A549 (cell line): ENCODE data around the gene ZNF581. TPM values are rescaled to one million over a fixed set of nuclear protein-coding genes. Genes with fewer than 3 reads are reported as not detected.

Experiments
- ATAC-seq, 2 experiments: fragments of 200-7000 bp in 1 of 2; fragments of >200 bp in 1 of 2; cut with Nextera tagmentation in 1 of 2; cut with Tn5 transposase in 1 of 2; 3 replicates each; pipeline versions ENCODE4 v1.8.0 to v1.9.1; 2018 to 2020; ENCODE audit warnings: mild to moderate bottlenecking in 1 of 2, moderate library complexity in 1 of 2
- CTCF ChIA-PET: fragments of 300-600 bp; sonication (Branson Sonifier 250); formaldehyde crosslinking; extraction: SDS; loops from one replicate; lab custom pipeline; 2021; ENCODE audit warnings: antibody characterized with exemption, inconsistent platforms; lab: Yijun Ruan, JAX
- POLR2A ChIA-PET: fragments of 350-600 bp; formaldehyde crosslinking; extraction: SDS; loops from one replicate; lab custom pipeline; 2021; ENCODE audit warnings: antibody characterized with exemption, inconsistent platforms; lab: Yijun Ruan, JAX
- DNase-seq, 2 experiments: peaks; one replicate each; pipeline versions ENCODE4 v3.0.0 to v3.0.0-alpha.2; 2011 to 2016; ENCODE audit warnings: low read depth in 1 of 2, low spot score in 1 of 2
- FAIRE-seq: peaks from 2 replicates; lab custom pipeline; 2011; peaks lifted over from hg19 to GRCh38; lab: Jason Lieb, UNC
- H3K27ac ChIP-seq, 2 experiments: fragments of >200 bp; sonication (Bioruptor Twin); formaldehyde crosslinking; 3 replicates each; pipeline ENCODE4 v1.5.1; 2016 to 2017
- H3K4me1 ChIP-seq: fragments of >200 bp; sonication (Bioruptor Twin); formaldehyde crosslinking; 3 replicates; pipeline ENCODE4 v1.6.1; 2016
- H3K4me2 ChIP-seq: fragments of >200 bp; sonication (Bioruptor Twin); formaldehyde crosslinking; 3 replicates; pipeline ENCODE4 v1.6.1; 2016
- H3K4me3 ChIP-seq: fragments of >200 bp; sonication (Bioruptor Twin); formaldehyde crosslinking; 3 replicates; pipeline ENCODE4 v1.5.1; 2016
- H3K9me3 ChIP-seq: fragments of >200 bp; sonication (Bioruptor Twin); formaldehyde crosslinking; 3 replicates; pipeline ENCODE4 v1.6.1; 2016
- BHLHE40 ChIP-seq: IDR thresholded peaks from 2 replicates; pipeline ENCODE4 v1.6.1; 2012; ENCODE audit warnings: low read depth, low read length, inconsistent platforms
- EHF ChIP-seq: fragments of 250-450 bp; sonication (Bioruptor Pico); IDR thresholded peaks from 2 replicates; pipeline ENCODE4 v1.5.0; 2020; ENCODE audit warnings: mild to moderate bottlenecking
- FOSB ChIP-seq: fragments of 250-450 bp; sonication (Bioruptor Pico); IDR thresholded peaks from 2 replicates; pipeline ENCODE4 v1.5.0; 2020; ENCODE audit warnings: mild to moderate bottlenecking, moderate library complexity
- HOXB5 ChIP-seq: fragments of 250-450 bp; sonication (Bioruptor Pico); IDR thresholded peaks from 2 replicates; pipeline ENCODE4 v1.5.0; 2020; ENCODE audit warnings: mild to moderate bottlenecking, moderate library complexity
- JUN ChIP-seq, 2 experiments: fragments of >200 bp; sonication (Bioruptor Twin); formaldehyde crosslinking; IDR thresholded peaks; 2 replicates in 1 of 2; 3 replicates in 1 of 2; pipeline ENCODE4 v1.6.1; 2016 to 2017
- PHF8 ChIP-seq: fragments of 200-600 bp; sonication (generic); IDR thresholded peaks from 2 replicates; pipeline ENCODE4 v1.6.1; 2016; ENCODE audit warnings: low read depth, mild to moderate bottlenecking, antibody characterized with exemption, moderate library complexity, borderline replicate concordance
- POLR2AphosphoS2 ChIP-seq: conservative IDR thresholded peaks from 2 replicates; pipeline ENCODE4 v1.6.1; 2012; ENCODE audit warnings: low read length, improper control_type of control experiment, inconsistent platforms
- RAD21 ChIP-seq, 2 experiments: fragments of >200 bp in 1 of 2; sonication (Bioruptor Twin) in 1 of 2; formaldehyde crosslinking in 1 of 2; IDR thresholded peaks in 1 of 2; conservative IDR thresholded peaks in 1 of 2; 2 replicates in 1 of 2; 3 replicates in 1 of 2; pipeline ENCODE4 v1.6.1; 2012 to 2018; ENCODE audit warnings: inconsistent platforms in 1 of 2
- RNF2 ChIP-seq: fragments of 200-600 bp; sonication (generic); IDR thresholded peaks from 2 replicates; pipeline ENCODE4 v1.6.1; 2016; ENCODE audit warnings: low read depth, mild to moderate bottlenecking, antibody characterized with exemption, moderate library complexity, borderline replicate concordance
- TFCP2L1 ChIP-seq: fragments of 250-450 bp; sonication (Bioruptor Pico); IDR thresholded peaks from 2 replicates; pipeline ENCODE4 v1.5.0; 2021; ENCODE audit warnings: mild to moderate bottlenecking
- TP53 ChIP-seq: fragments of 250-450 bp; sonication (Bioruptor Pico); IDR thresholded peaks from 2 replicates; pipeline ENCODE4 v1.5.0; 2021; ENCODE audit warnings: mild to moderate bottlenecking, moderate library complexity
- WGBS: methylation state at CpG from one replicate; pipeline ENCODE4 v1.1.6; 2017; ENCODE audit errors: missing lambda C conversion rate; 5-methylcytosine and 5-hydroxymethylcytosine counted together
- polyA plus RNA-seq, 4 experiments: library from polyadenylated mRNA; depleted of rRNA in 3 of 4; stranded (reverse); fragments of >200 nt; fragmentation: RNase III in 1 of 4; extraction: RNeasy Plus Mini Kit Qiagen cat#74134 plus additional on column Dnase treatment in 1 of 4; gene quantifications; 2 replicates in 3 of 4; 3 replicates in 1 of 4; pipeline ENCODE4 v1.2.3, GENCODE V29; 2011 to 2017
- TF ChIP-seq, protein P1 (sequence below): fragments of >200 bp; sonication (Bioruptor Twin); formaldehyde crosslinking; IDR thresholded peaks from 2 replicates; pipeline ENCODE4 v1.6.1; 2016

The ZNF581 gene
- polyA plus RNA-seq, 2 of the 4 experiments (the other 2 are of a cell fraction) = 13.9 to 24.9 TPM

GRCh38 chr19:55667006-55667381, 23.5 kb downstream of the ZNF581 start:
- no peak for DNase-seq
- no peak for ATAC-seq
- no peak overlapping the region for H3K4me3 ChIP-seq
- 100% methylated on average over 4 of the region's 4 CpGs for WGBS
- H3K27ac ChIP-seq = no peak overlapping the region
- H3K9me3 ChIP-seq = no peaks in the 10 kb centered on the region
- ChIA-PET CTCF (interaction anchor here (0.7 to 10.0 kb wide), 3 partner anchors 10 to 34 kb away, joined by 3 to 97 read pairs (median 5); partner anchors contain the start of gene U2AF2), POLR2A (interaction anchor here (1.8 kb wide), 1 partner anchor 12 kb away, joined by 8 read pairs; the partner anchor contains the start of gene U2AF2)
- H3K4me1 ChIP-seq = peaks cover 27% of the 10 kb centered on the region
- no peak overlapping the region for H3K4me2 ChIP-seq
- no peak for FAIRE-seq
- TF ChIP-seq POLR2AphosphoS2 (0 out of 2 replicates have a peak, but pooled peaks have one; percentile 7), RNF2 (no peak)

GRCh38 chr19:55667511-55667910, 24.1 kb downstream of the ZNF581 start:
- CTCF ChIA-PET = interaction anchor here (0.7 to 10.0 kb wide), 3 partner anchors 10 to 18 kb away, joined by 3 to 97 read pairs (median 5); partner anchors contain the start of gene U2AF2
- Histone ChIP-seq H3K4me1 (peaks cover 30% of the 10 kb centered on the region), H3K4me2 (no peak overlapping the region), H3K9me3 (no peaks in the 10 kb centered on the region), H3K4me3 (no peak overlapping the region), H3K27ac (no peak overlapping the region)
- DNase-seq (no peak), FAIRE-seq (no peak), ATAC-seq (no peak)
- POLR2A ChIA-PET = interaction anchor here (2.5 kb wide), 1 partner anchor 13 kb away, joined by 12 read pairs; the partner anchor contains the start of gene U2AF2
- TF ChIP-seq TP53 = no peak
- TF ChIP-seq TFCP2L1 (CRISPR knock-in tag) = no peak
- 90% methylated on average over 12 of the region's 12 CpGs for WGBS

DNA sequence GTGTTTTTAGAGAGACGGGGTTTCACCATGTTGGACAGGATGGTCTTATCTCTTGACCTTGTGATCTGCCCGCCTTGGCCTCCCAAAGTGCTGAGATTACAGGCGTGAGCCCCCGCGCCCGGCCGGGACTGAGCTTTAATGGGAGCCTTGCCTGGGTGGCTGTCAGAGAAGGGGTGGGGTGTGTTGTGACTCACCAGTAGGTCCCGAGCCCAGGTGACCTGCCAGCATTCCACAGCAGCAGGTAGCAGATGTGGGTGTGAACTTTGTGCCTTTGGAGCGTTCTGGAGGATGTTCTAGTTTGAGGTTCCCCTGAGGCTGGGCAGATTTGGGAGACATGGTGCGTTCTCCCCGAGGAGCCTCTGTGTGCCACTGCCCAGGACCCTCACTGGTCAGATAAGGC, 24.5 kb downstream of the ZNF581 start:
- 85% methylated on average over 10 of the region's 11 CpGs for WGBS
- CTCF ChIA-PET = interaction anchor here (1.1 to 10.0 kb wide), 2 partner anchors 15 to 18 kb away, joined by 3 to 97 read pairs; partner anchors contain the start of gene U2AF2

DNA sequence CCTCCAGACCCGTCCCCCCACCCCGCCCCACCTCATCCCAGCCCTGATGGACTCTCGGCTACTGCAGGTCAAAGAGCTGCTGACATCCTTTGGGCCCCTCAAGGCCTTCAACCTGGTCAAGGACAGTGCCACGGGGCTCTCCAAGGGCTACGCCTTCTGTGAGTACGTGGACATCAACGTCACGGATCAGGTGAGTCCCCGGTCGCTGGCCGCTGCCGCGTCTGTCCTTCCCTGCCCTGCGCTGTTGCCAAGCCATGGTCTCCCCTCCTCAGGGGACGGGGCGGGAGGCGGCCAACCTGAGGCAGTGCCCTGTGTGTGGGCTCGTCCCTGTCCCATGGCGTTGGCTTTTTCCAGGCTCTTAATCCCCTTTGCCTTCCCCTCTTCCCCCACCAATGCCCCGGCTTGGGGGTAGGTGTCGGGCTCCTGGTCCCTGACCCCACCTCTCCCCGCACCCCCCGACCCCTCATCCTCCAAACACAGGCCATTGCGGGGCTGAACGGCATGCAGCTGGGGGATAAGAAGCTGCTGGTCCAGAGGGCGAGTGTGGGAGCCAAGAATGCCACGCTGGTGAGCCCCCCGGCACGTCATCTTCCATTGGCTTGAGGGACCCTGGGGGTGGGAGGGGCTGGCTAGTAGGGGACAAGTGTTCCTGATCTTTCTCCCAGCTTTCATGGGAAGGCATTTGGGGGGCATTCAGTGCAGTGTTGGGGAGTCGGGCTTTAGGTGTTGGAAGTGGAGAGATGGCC, 25.3 kb downstream of the ZNF581 start:
- DNase-seq (no peak), ATAC-seq (no peak), FAIRE-seq (no peak)
- POLR2A ChIA-PET = interaction anchor here (1.0 to 2.5 kb wide), 2 partner anchors 14 to 21 kb away, joined by 4 to 12 read pairs; partner anchors contain the start of gene U2AF2
- Histone ChIP-seq H3K9me3 (no peaks in the 10 kb centered on the region), H3K4me1 (peaks cover 43% of the 10 kb centered on the region), H3K4me2 (no peak overlapping the region), H3K27ac (no peak overlapping the region), H3K4me3 (no peak overlapping the region)
- TF ChIP-seq PHF8 (no peak), BHLHE40 (no peak), EHF (CRISPR knock-in tag) (no peak), HOXB5 (CRISPR knock-in tag) (no peak)
- CTCF ChIA-PET = interaction anchor here (1.0 to 10.0 kb wide), 4 partner anchors 12 to 37 kb away, joined by 3 to 97 read pairs (median 16); partner anchors contain the start of gene U2AF2
- WGBS = 90% methylated on average over 24 of the region's 30 CpGs

More for the DNA sequence above, 24.5 kb downstream of the ZNF581 start:
- ATAC-seq = no peak
- FAIRE-seq = no peak
- TF ChIP-seq POLR2AphosphoS2 (0 out of 2 replicates have a peak, but pooled peaks have one; percentile 54), FOSB (no peak), RAD21 (conservative IDR thresholded peaks at IDR 0.05 in 1 of 2, IDR thresholded peaks at IDR 0.05 in 1 of 2) (no peak), JUN (IDR thresholded peaks at IDR 0.05) (no peak)
- TF ChIP-seq, protein P1, sequence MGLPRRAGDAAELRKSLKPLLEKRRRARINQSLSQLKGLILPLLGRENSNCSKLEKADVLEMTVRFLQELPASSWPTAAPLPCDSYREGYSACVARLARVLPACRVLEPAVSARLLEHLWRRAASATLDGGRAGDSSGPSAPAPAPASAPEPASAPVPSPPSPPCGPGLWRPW = no peak
- TF ChIP-seq, all 56 proteins: peak for 1
- H3K4me2 ChIP-seq = no peak overlapping the region
- H3K4me1 ChIP-seq = peaks cover 35% of the 10 kb centered on the region
- DNase-seq = no peak
- POLR2A ChIA-PET = interaction anchor here (1.0 to 2.5 kb wide), 2 partner anchors 13 to 21 kb away, joined by 4 to 12 read pairs; partner anchors contain the start of gene U2AF2
- no peak overlapping the region for H3K4me3 ChIP-seq
- no peaks in the 10 kb centered on the region for H3K9me3 ChIP-seq
- H3K27ac ChIP-seq = no peak overlapping the region
